IPS-15b (cell line): ENCODE measurements around the gene BTNL3.
"Not testable (repeated sequence)": the region's sequence is repeated elsewhere in the genome, so short reads cannot be mapped to it uniquely, and the experiment has no call there.

Experiments used
- H3K27me3 ChIP-seq: one replicate; pipeline ENCODE4 v1.6.1; 2013; ENCODE audit warnings: low read length; ENCODE audit not compliant: control insufficient read depth, insufficient read depth
- H3K36me3 ChIP-seq: one replicate; pipeline ENCODE4 v1.6.1; 2013; ENCODE audit warnings: low read length; ENCODE audit not compliant: control insufficient read depth, insufficient read depth
- H3K4me1 ChIP-seq: one replicate; pipeline ENCODE4 v1.6.1; 2013; ENCODE audit warnings: mild to moderate bottlenecking, low read length; ENCODE audit not compliant: control insufficient read depth, insufficient read depth
- H3K4me3 ChIP-seq: one replicate; pipeline ENCODE4 v1.5.1; 2013; ENCODE audit warnings: low read depth, low read length
- H3K9ac ChIP-seq: one replicate; pipeline ENCODE4 v1.6.1; 2013; ENCODE audit warnings: low read depth, mild to moderate bottlenecking, low read length
- H3K9me3 ChIP-seq: one replicate; pipeline ENCODE4 v1.6.1; 2013; ENCODE audit warnings: mild to moderate bottlenecking, low read length; ENCODE audit not compliant: control insufficient read depth, insufficient read depth

Gene BTNL3

GRCh38 chr5:180988016-180988415, 630 bp upstream of the BTNL3 start:
- H3K9ac ChIP-seq: no peak overlapping the region
- no peaks in the 10 kb centered on the region for H3K4me1 ChIP-seq
- H3K27me3 ChIP-seq: no peaks in the 10 kb centered on the region
- no peaks in the 10 kb centered on the region for H3K36me3 ChIP-seq
- no peak overlapping the region for H3K4me3 ChIP-seq
- no peaks in the 10 kb centered on the region for H3K9me3 ChIP-seq

GRCh38 chr5:180990086-180990881, 1.6 kb downstream of the BTNL3 start:
- H3K27me3 ChIP-seq: no peaks in the 10 kb centered on the region
- no peak overlapping the region for H3K9ac ChIP-seq
- no peaks in the 10 kb centered on the region for H3K36me3 ChIP-seq
- no peaks in the 10 kb centered on the region for H3K9me3 ChIP-seq
- H3K4me3 ChIP-seq: no peak overlapping the region
- H3K4me1 ChIP-seq: no peaks in the 10 kb centered on the region

DNA sequence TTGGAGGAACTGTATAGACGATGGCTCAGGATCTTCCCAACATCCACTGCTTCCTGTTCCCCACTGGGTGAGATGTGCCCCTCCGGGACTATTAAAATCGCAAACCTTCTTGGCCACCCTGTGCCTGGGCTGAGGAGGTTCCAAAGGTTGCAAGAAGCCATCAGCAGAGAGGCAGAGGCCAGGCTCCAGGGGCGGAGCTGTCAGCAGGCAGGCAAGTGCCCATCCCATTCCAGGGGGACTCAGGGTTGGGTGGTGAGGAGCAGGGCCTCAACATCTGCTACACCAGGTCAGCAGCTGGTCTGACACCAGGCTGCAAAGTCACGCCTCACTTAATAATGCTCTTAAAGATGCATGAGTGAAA, 2.2 kb downstream of the BTNL3 start:
- Histone ChIP-seq H3K27me3 (no peaks in the 10 kb centered on the region), H3K4me1 (no peaks in the 10 kb centered on the region), H3K9ac (no peak overlapping the region), H3K4me3 (no peak overlapping the region), H3K9me3 (no peaks in the 10 kb centered on the region), H3K36me3 (no peaks in the 10 kb centered on the region)

- H3K36me3 ChIP-seq: no peaks in the 10 kb centered on the region
- no peaks in the 10 kb centered on the region for H3K4me1 ChIP-seq
- no peak overlapping the region for H3K9ac ChIP-seq
- no peak overlapping the region for H3K4me3 ChIP-seq
- H3K9me3 ChIP-seq: no peaks in the 10 kb centered on the region
- no peaks in the 10 kb centered on the region for H3K27me3 ChIP-seq
Observed at GRCh38 chr5:181001947-181002346, 13.3 kb downstream of the BTNL3 start.

- Histone ChIP-seq H3K4me3 (no peak overlapping the region), H3K9ac (no peak overlapping the region), H3K27me3 (no peaks in the 10 kb centered on the region), H3K4me1 (peaks cover 2% of the 10 kb centered on the region), H3K9me3 (no peaks in the 10 kb centered on the region), H3K36me3 (no peaks in the 10 kb centered on the region)
Observed at GRCh38 chr5:181005791-181006190, 17.1 kb downstream of the BTNL3 start.

DNA sequence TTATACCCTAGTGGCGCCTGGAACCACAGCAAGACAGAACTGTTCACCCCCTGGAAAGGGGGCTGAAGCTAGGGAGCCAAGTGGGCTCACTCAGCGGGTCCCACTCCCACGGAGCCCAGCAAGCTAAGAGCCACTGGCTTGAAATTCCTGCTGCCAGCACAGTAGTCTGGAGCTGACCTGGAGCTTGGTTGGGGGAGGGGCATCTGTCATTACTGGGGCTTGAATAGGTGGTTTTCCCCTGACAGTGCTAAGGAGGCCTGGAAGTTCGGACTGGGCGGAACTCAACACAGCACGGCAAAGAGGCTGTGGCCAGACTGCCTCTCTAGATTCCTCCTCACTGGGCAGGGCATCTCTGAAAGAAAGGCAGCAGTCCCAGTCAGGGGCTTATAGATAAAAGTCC, 19.5 kb downstream of the BTNL3 start:
- no peaks in the 10 kb centered on the region for H3K36me3 ChIP-seq
- no peaks in the 10 kb centered on the region for H3K9me3 ChIP-seq
- no peaks in the 10 kb centered on the region for H3K27me3 ChIP-seq
- H3K4me1 ChIP-seq: peaks cover 2% of the 10 kb centered on the region
- H3K9ac ChIP-seq: no peak overlapping the region
- no peak overlapping the region for H3K4me3 ChIP-seq

- not testable (repeated sequence) for H3K9ac ChIP-seq, H3K4me1 ChIP-seq, H3K36me3 ChIP-seq, H3K9me3 ChIP-seq, H3K27me3 ChIP-seq, H3K4me3 ChIP-seq
Observed at GRCh38 chr5:181010018-181010417, 21.4 kb downstream of the BTNL3 start.

GRCh38 chr5:181014654-181015053, 26.0 kb downstream of the BTNL3 start:
- not testable (repeated sequence) for H3K9me3 ChIP-seq, H3K9ac ChIP-seq, H3K27me3 ChIP-seq, H3K4me1 ChIP-seq, H3K36me3 ChIP-seq, H3K4me3 ChIP-seq

DNA sequence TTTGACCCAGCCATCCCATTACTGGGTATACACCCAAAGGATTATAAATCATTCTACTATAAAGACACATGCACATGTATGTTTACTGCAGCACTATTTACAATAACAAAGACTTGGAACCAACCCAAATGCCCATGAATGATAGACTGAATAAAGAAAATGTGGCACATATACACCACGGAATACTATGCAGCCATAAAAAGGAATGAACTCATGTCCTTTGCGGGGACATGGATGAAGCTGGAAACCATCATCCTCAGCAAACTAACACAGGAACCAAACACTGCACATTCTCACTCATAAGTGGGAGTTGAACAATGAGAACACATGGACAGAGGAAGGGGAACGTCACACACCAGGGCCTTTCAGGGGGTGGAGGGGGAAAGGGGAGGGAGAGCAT, 28.8 kb downstream of the BTNL3 start:
- H3K9me3 ChIP-seq, H3K27me3 ChIP-seq: not testable (repeated sequence)

GRCh38 chr5:181020688-181021087, 32.0 kb downstream of the BTNL3 start:
- Histone ChIP-seq H3K9me3 (no peaks in the 10 kb centered on the region), H3K36me3 (no peaks in the 10 kb centered on the region), H3K27me3 (peaks cover under 1% of the 10 kb centered on the region), H3K9ac (no peak overlapping the region), H3K4me3 (no peak overlapping the region), H3K4me1 (no peaks in the 10 kb centered on the region)

More for the DNA sequence above, 28.8 kb downstream of the BTNL3 start:
- not testable (repeated sequence) for H3K9ac ChIP-seq, H3K4me3 ChIP-seq, H3K4me1 ChIP-seq, H3K36me3 ChIP-seq

- H3K9me3 ChIP-seq: no peaks in the 10 kb centered on the region
- H3K36me3 ChIP-seq: no peaks in the 10 kb centered on the region
- H3K9ac ChIP-seq: no peak overlapping the region
- no peaks in the 10 kb centered on the region for H3K4me1 ChIP-seq
- peaks cover 2% of the 10 kb centered on the region for H3K27me3 ChIP-seq
- no peak overlapping the region for H3K4me3 ChIP-seq
Observed at GRCh38 chr5:181024245-181025064, 35.8 kb downstream of the BTNL3 start.

- peak overlapping the region; percentile 63 for H3K4me3 ChIP-seq
- H3K9ac ChIP-seq: peak overlapping the region; percentile 3
- no peaks in the 10 kb centered on the region for H3K4me1 ChIP-seq
- H3K27me3 ChIP-seq: peaks cover 7% of the 10 kb centered on the region
- no peaks in the 10 kb centered on the region for H3K36me3 ChIP-seq
- no peaks in the 10 kb centered on the region for H3K9me3 ChIP-seq
Observed at GRCh38 chr5:181027452-181028031, 38.9 kb downstream of the BTNL3 start.
